Peyer's patch (tissue), 4 donors: Measurements from ENCODE around the gene LUC7L3.

Experiments
- POLR2A ChIP-seq, 2 donors: fragments of 450-650 bp; IDR thresholded peaks; one replicate each; pipeline ENCODE4 v1.5.1; 2017; ENCODE audit warnings: antibody characterized with exemption in 2 of 2, mild to moderate bottlenecking in 2 of 2, moderate library complexity in 2 of 2
- TF ChIP-seq, protein P1 (sequence below), 6 experiments: fragments of 450-650 bp in 4 of 6; fragments of 200-600 bp in 2 of 6; sonication (generic) in 1 of 6; IDR thresholded peaks; one replicate each; pipeline ENCODE4 v1.5.1; 2017 to 2019; ENCODE audit warnings: antibody characterized with exemption in 6 of 6, mild to moderate bottlenecking in 3 of 6, moderate library complexity in 1 of 6

DNA sequence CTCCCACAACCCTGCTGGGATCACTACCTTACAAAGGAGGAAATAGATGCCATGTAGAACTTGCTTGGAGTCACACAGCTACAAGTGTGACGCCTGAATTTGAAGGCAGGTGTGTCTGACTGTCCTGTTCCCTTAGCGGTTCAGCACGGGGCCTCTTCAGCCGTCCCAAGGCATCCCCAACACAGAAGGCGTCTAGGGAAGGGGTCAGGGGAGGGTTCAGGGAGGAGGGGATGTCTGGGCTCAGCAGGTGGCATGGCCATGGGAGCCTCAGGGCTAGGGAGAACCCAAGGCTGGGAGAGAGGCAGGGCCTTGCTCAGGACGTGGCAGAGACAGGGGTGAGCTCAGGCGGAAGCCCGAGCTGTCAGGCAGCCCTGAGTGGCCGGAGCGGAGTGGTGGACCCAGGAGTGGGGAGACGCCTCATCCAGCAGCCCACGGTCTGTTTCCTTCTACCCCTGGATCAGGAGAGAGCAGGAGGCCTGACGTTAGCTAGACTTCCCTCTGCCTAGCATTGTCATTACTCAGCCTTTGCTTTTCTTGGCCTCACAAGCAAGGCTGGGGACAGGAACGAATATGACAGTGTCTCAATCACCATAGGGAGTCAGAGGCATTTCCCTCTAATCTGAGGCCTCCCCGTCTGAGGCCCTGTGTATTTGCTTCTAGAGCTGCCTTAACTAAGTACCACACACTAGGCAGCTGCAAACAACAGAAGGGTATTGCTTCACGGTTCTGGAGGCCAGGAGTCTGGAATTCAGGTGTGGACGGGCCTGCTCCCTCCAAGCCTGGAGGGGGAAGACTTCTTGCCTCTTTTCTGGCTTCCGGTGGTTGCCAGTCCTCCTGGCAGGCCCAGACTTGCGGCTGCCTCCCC lies 79.3 kb downstream of the LUC7L3 start:
- no peak for TF ChIP-seq POLR2A (IDR thresholded peaks at IDR 0.05)
- TF ChIP-seq, protein P1, sequence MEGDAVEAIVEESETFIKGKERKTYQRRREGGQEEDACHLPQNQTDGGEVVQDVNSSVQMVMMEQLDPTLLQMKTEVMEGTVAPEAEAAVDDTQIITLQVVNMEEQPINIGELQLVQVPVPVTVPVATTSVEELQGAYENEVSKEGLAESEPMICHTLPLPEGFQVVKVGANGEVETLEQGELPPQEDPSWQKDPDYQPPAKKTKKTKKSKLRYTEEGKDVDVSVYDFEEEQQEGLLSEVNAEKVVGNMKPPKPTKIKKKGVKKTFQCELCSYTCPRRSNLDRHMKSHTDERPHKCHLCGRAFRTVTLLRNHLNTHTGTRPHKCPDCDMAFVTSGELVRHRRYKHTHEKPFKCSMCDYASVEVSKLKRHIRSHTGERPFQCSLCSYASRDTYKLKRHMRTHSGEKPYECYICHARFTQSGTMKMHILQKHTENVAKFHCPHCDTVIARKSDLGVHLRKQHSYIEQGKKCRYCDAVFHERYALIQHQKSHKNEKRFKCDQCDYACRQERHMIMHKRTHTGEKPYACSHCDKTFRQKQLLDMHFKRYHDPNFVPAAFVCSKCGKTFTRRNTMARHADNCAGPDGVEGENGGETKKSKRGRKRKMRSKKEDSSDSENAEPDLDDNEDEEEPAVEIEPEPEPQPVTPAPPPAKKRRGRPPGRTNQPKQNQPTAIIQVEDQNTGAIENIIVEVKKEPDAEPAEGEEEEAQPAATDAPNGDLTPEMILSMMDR (IDR thresholded peaks at IDR 0.05): no peak
